Natural killer cell (primary cell): ENCODE data around the gene KCNE5. TPM values are rescaled to one million over a fixed set of nuclear protein-coding genes. Genes with fewer than 3 reads are reported as not detected.
"Not testable (repeated sequence)": the region's sequence is repeated elsewhere in the genome, so short reads cannot be mapped to it uniquely, and the experiment has no call there.

ENCODE experiments used
- ATAC-seq, 3 donors: fragments of 150-1000 bp in 2 of 3; fragments of 200-7000 bp in 1 of 3; cut with Tn5 transposase; 1 replicate in 1 of 3; 2 replicates in 2 of 3; pipeline ENCODE4 v1.10.0; 2021; ENCODE audit warnings: mild to moderate bottlenecking in 2 of 3, moderate library complexity in 2 of 3
- DNase-seq, 2 donors: peaks; one replicate each; pipeline versions ENCODE4 v3.0.0 to v3.0.0-alpha.2; 2013 to 2021; ENCODE audit warnings: mixed read lengths in 1 of 2
- H3K27ac ChIP-seq: one replicate; pipeline ENCODE4 v1.5.1; 2013; ENCODE audit warnings: mild to moderate bottlenecking, low read length
- H3K27me3 ChIP-seq: one replicate; pipeline ENCODE4 v1.6.1; 2013; ENCODE audit warnings: low read length; ENCODE audit not compliant: control insufficient read depth, insufficient read depth
- H3K36me3 ChIP-seq: one replicate; pipeline ENCODE4 v1.6.1; 2013; ENCODE audit warnings: low read length; ENCODE audit not compliant: control insufficient read depth, insufficient read depth
- H3K4me1 ChIP-seq: one replicate; pipeline ENCODE4 v1.6.1; 2013; ENCODE audit warnings: low read length; ENCODE audit not compliant: control insufficient read depth, insufficient read depth
- H3K4me3 ChIP-seq: one replicate; pipeline ENCODE4 v1.5.1; 2013; ENCODE audit warnings: low read length
- H3K9me3 ChIP-seq: one replicate; pipeline ENCODE4 v1.6.1; 2013; ENCODE audit warnings: low read length; ENCODE audit not compliant: control insufficient read depth, insufficient read depth
- H3K27ac Mint-ChIP-seq, 2 donors: one replicate each; pipeline ENCODE4 v1.8.0; 2022; ENCODE audit warnings: mild to moderate bottlenecking in 2 of 2, mixed read lengths in 2 of 2, moderate library complexity in 1 of 2
- H3K27me3 Mint-ChIP-seq, 2 donors: one replicate each; pipeline ENCODE4 v1.8.0; 2022; ENCODE audit warnings: low read depth in 2 of 2, mixed read lengths in 2 of 2
- H3K36me3 Mint-ChIP-seq: one replicate; pipeline ENCODE4 v1.8.0; 2022; ENCODE audit warnings: mixed read lengths
- H3K4me1 Mint-ChIP-seq, 2 donors: one replicate each; pipeline ENCODE4 v1.8.0; 2022; ENCODE audit warnings: mixed read lengths in 2 of 2
- H3K4me3 Mint-ChIP-seq: one replicate; pipeline ENCODE4 v1.8.0; 2022; ENCODE audit warnings: mild to moderate bottlenecking, moderate library complexity, mixed read lengths
- H3K9me3 Mint-ChIP-seq, 2 donors: one replicate each; pipeline ENCODE4 v1.8.0; 2022; ENCODE audit warnings: mixed read lengths in 2 of 2
- CTCF ChIP-seq: fragments of 200-600 bp; IDR thresholded peaks from one replicate; pipeline ENCODE4 v1.8.0; 2022; ENCODE audit warnings: antibody characterized with exemption
- WGBS: methylation state at CpG from one replicate; pipeline ENCODE4 v1.1.7; 2013; ENCODE audit warnings: missing lambda C conversion rate; ENCODE audit not compliant: insufficient coverage; 5-methylcytosine and 5-hydroxymethylcytosine counted together
- intact Hi-C: fragments of 100-400 bp; cut with micrococcal nuclease; formaldehyde crosslinking; loops from one replicate; pipeline ENCODE4 v1.14.2; 2022
- total RNA-seq, 4 donors: library from RNA; stranded (reverse); fragments of 120-200 nt in 1 of 4; gene quantifications; one replicate each; pipeline versions ENCODE4 v1.2.3 to v1.2.4, GENCODE V29; 2013 to 2022

The KCNE5 gene
- total RNA-seq, 3 donors from 2014 or later (not counting 1 experiment from before 2014, with no cell fraction given) = 0.47 to 1.1 (median 1.1) TPM

- H3K27me3 ChIP-seq = no peaks in the 10 kb centered on the region
- Mint-ChIP-seq H3K9me3 (peaks cover 0 to 4% of the 10 kb centered on the region in 2 donors), H3K4me1 (peaks cover 3 to 13% of the 10 kb centered on the region in 2 donors), H3K4me3 (no peak overlapping the region), H3K27ac (no peak overlapping the region), H3K36me3 (peaks cover 11% of the 10 kb centered on the region), H3K27me3 (no peaks in the 10 kb centered on the region)
- no peak overlapping the region for H3K27ac ChIP-seq
- peaks cover 28% of the 10 kb centered on the region for H3K36me3 ChIP-seq
- ATAC-seq (no peak), DNase-seq (no peak)
- no peaks in the 10 kb centered on the region for H3K9me3 ChIP-seq
- TF ChIP-seq CTCF = no peak
- no peaks in the 10 kb centered on the region for H3K4me1 ChIP-seq
- WGBS = no CpG with 5 or more reads among the region's 2 CpGs
- intact Hi-C loops = no loop called here
- H3K4me3 ChIP-seq = no peak overlapping the region
Measured at GRCh38 chrX:109660435-109661143, 35.6 kb upstream of the KCNE5 start.

- Mint-ChIP-seq H3K36me3 (peaks cover 11% of the 10 kb centered on the region), H3K4me1 (peaks cover 5 to 23% of the 10 kb centered on the region in 2 donors), H3K27ac (peak overlapping the region in 1 of 2 donors; percentile 41), H3K4me3 (no peak overlapping the region), H3K27me3 (no peaks in the 10 kb centered on the region), H3K9me3 (peaks cover 0 to 4% of the 10 kb centered on the region in 2 donors)
- 100% methylated on average over 1 of the region's 1 CpG for WGBS
- Histone ChIP-seq H3K27ac (no peak overlapping the region), H3K9me3 (no peaks in the 10 kb centered on the region), H3K4me3 (no peak overlapping the region), H3K27me3 (no peaks in the 10 kb centered on the region), H3K36me3 (peaks cover 18% of the 10 kb centered on the region), H3K4me1 (no peaks in the 10 kb centered on the region)
- ATAC-seq = no peak
- no peak for TF ChIP-seq CTCF
- no peak for DNase-seq
- intact Hi-C loops = no loop called here
Measured at GRCh38 chrX:109658391-109658790, 33.4 kb upstream of the KCNE5 start.

- intact Hi-C loops, H3K4me1 ChIP-seq, DNase-seq, ATAC-seq, H3K9me3 Mint-ChIP-seq, H3K27ac Mint-ChIP-seq, H3K27me3 ChIP-seq, H3K4me3 ChIP-seq, H3K4me3 Mint-ChIP-seq, H3K9me3 ChIP-seq, H3K27ac ChIP-seq, H3K27me3 Mint-ChIP-seq: not testable (repeated sequence)
- peaks cover 16% of the 10 kb centered on the region for H3K36me3 ChIP-seq
- WGBS = no CpG with 5 or more reads among the region's 4 CpGs
- Mint-ChIP-seq H3K36me3 (peaks cover 11% of the 10 kb centered on the region), H3K4me1 (peaks cover 5 to 23% of the 10 kb centered on the region in 2 donors)
Measured at GRCh38 chrX:109657364-109657763, 32.4 kb upstream of the KCNE5 start.

- DNase-seq (no peak), ATAC-seq (no peak)
- TF ChIP-seq CTCF = no peak
- Mint-ChIP-seq H3K9me3 (peaks cover 0 to 4% of the 10 kb centered on the region in 2 donors), H3K4me3 (no peak overlapping the region), H3K36me3 (peaks cover 11% of the 10 kb centered on the region), H3K27me3 (no peaks in the 10 kb centered on the region), H3K27ac (no peak overlapping the region), H3K4me1 (peaks cover 5 to 23% of the 10 kb centered on the region in 2 donors)
- Histone ChIP-seq H3K4me1 (no peaks in the 10 kb centered on the region), H3K36me3 (peaks cover 15% of the 10 kb centered on the region), H3K27ac (no peak overlapping the region), H3K27me3 (no peaks in the 10 kb centered on the region), H3K4me3 (no peak overlapping the region), H3K9me3 (no peaks in the 10 kb centered on the region)
- WGBS = 94% methylated on average over 3 of the region's 4 CpGs
- intact Hi-C loops = no loop called here
Measured at GRCh38 chrX:109656774-109657173, 31.8 kb upstream of the KCNE5 start.
